Activated CD8-positive, alpha-beta T cell treated with anti-CD3 and anti-CD28 coated beads for 36 hours (primary cell): ENCODE results near the gene TRIO. TPM values are rescaled to one million over a fixed set of nuclear protein-coding genes. Genes with fewer than 3 reads are reported as not detected.
"Not testable (repeated sequence)": the region's sequence is repeated elsewhere in the genome, so short reads cannot be mapped to it uniquely, and the experiment has no call there.

Experiments used
- ATAC-seq: fragments of 200-7000 bp; cut with Tn5 transposase; one replicate; pipeline ENCODE4 v1.10.0; 2021; ENCODE audit warnings: mild to moderate bottlenecking, moderate library complexity
- CTCF ChIA-PET: fragments of 350-600 bp; sonication (Branson Sonifier 250); formaldehyde crosslinking; loops from one replicate; lab custom pipeline; 2021; ENCODE audit warnings: antibody characterized with exemption; lab: Charles Lee
- POLR2A ChIA-PET: fragments of 350-600 bp; sonication (Branson Sonifier 250); formaldehyde crosslinking; loops from one replicate; lab custom pipeline; 2021; ENCODE audit warnings: antibody characterized with exemption; lab: Charles Lee
- DNase-seq: peaks from one replicate; pipeline ENCODE4 v3.0.0-alpha.2; 2020
- H3K27ac Mint-ChIP-seq: one replicate; pipeline ENCODE4 v1.8.0; 2021; ENCODE audit warnings: mild to moderate bottlenecking, mixed read lengths
- H3K27me3 Mint-ChIP-seq: one replicate; pipeline ENCODE4 v1.8.0; 2021; ENCODE audit warnings: mixed read lengths
- H3K36me3 Mint-ChIP-seq: one replicate; pipeline ENCODE4 v1.8.0; 2021; ENCODE audit warnings: low read depth, mixed read lengths
- H3K4me1 Mint-ChIP-seq: one replicate; pipeline ENCODE4 v1.8.0; 2021; ENCODE audit warnings: low read depth, mixed read lengths
- H3K4me3 Mint-ChIP-seq: one replicate; pipeline ENCODE4 v1.8.0; 2021; ENCODE audit warnings: mild to moderate bottlenecking, moderate library complexity, mixed read lengths
- H3K9me3 Mint-ChIP-seq: one replicate; pipeline ENCODE4 v1.8.0; 2021; ENCODE audit warnings: mixed read lengths
- intact Hi-C: fragments of 100-400 bp; cut with micrococcal nuclease; formaldehyde crosslinking; loops from one replicate; pipeline ENCODE4 v1.10.0; 2022
- total RNA-seq, 2 experiments: library from RNA; stranded (reverse); gene quantifications; one replicate each; pipeline ENCODE4 v1.2.3, GENCODE V29; 2021
- TF ChIP-seq, protein P1 (sequence below): fragments of 200-600 bp; IDR thresholded peaks from one replicate; pipeline ENCODE4 v1.8.0; 2022; ENCODE audit warnings: antibody characterized with exemption, mild to moderate bottlenecking

TRIO gene
- total RNA-seq, 2 experiments from 2014 or later, result 11.4 to 11.5 TPM

DNA sequence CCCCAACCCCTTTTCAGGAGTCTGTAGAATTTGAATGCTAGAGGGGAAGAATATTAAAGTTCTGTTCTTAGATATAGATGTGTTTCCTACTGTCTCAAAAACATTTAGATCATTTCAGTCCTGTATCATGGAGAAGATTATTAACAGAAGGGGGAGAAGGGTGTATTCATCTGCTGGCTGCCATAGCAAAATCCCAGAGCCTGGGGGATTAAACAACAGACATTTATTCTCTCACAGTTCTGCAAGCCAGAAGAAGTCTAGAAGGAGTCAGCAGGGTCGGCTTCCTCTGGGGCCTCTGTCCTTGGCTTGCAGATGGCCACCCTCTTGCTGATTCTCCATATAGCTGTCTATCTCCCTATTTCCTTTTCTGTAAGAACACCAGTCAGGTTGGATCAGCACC, 288.4 kb downstream of the TRIO start:
- H3K9me3 Mint-ChIP-seq, result peaks cover 4% of the 10 kb centered on the region
- ATAC-seq, result no peak
- no peak overlapping the region for H3K4me3 Mint-ChIP-seq
- TF ChIP-seq, protein P1, sequence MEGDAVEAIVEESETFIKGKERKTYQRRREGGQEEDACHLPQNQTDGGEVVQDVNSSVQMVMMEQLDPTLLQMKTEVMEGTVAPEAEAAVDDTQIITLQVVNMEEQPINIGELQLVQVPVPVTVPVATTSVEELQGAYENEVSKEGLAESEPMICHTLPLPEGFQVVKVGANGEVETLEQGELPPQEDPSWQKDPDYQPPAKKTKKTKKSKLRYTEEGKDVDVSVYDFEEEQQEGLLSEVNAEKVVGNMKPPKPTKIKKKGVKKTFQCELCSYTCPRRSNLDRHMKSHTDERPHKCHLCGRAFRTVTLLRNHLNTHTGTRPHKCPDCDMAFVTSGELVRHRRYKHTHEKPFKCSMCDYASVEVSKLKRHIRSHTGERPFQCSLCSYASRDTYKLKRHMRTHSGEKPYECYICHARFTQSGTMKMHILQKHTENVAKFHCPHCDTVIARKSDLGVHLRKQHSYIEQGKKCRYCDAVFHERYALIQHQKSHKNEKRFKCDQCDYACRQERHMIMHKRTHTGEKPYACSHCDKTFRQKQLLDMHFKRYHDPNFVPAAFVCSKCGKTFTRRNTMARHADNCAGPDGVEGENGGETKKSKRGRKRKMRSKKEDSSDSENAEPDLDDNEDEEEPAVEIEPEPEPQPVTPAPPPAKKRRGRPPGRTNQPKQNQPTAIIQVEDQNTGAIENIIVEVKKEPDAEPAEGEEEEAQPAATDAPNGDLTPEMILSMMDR, result no peak
- POLR2A ChIA-PET, result no interaction called here
- DNase-seq, result no peak
- no peak overlapping the region for H3K27ac Mint-ChIP-seq
- peaks cover 8% of the 10 kb centered on the region for H3K4me1 Mint-ChIP-seq
- CTCF ChIA-PET, result no interaction called here
- intact Hi-C loops, result no loop called here
- peaks cover 4% of the 10 kb centered on the region for H3K36me3 Mint-ChIP-seq
- H3K27me3 Mint-ChIP-seq, result no peaks in the 10 kb centered on the region

DNA sequence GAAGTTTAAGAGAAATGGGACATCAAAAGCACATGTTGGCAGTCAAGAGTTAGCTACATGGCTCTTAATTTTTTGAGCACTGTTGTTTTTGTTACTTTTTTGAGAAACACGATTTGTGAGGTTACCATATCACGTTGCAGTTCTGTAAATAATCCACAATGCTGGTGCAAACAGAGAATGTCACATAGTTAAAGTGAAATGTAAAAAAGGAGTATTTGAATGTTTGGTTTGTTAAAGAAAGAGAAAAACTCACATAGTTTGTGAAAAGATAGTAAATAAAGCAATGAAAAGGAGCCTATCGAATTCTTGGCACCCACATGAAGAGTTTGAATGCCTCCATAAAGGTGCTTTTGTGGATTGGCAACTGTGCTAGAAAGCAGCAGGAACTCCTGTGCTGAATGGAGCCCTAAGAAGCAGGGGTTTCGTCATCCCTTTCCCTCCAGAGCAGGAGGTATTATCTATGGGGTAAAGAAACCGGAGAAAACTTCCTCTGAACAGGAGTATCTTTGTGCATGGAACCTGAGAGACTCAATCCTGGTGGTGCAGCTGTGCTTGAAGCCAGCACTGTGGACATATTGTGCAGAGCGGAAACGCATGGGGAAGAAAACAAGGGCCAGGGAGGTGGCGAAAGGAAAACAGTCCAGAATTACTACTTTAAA, 289.9 kb downstream of the TRIO start:
- Mint-ChIP-seq H3K4me1 (peaks cover 20% of the 10 kb centered on the region), H3K27ac (no peak overlapping the region), H3K4me3 (no peak overlapping the region), H3K27me3 (peaks cover under 1% of the 10 kb centered on the region), H3K36me3 (peaks cover 5% of the 10 kb centered on the region), H3K9me3 (peaks cover 4% of the 10 kb centered on the region)
- ChIA-PET POLR2A (interaction anchor here (0.7 to 1.9 kb wide), 2 partner anchors 9 to 16 kb away, joined by 3 to 5 read pairs; no protein-coding TSS in a partner anchor), CTCF (no interaction called here)
- DNase-seq (no peak), ATAC-seq (no peak)
- intact Hi-C loops, result no loop called here
- TF ChIP-seq, protein P1, result no peak

DNA sequence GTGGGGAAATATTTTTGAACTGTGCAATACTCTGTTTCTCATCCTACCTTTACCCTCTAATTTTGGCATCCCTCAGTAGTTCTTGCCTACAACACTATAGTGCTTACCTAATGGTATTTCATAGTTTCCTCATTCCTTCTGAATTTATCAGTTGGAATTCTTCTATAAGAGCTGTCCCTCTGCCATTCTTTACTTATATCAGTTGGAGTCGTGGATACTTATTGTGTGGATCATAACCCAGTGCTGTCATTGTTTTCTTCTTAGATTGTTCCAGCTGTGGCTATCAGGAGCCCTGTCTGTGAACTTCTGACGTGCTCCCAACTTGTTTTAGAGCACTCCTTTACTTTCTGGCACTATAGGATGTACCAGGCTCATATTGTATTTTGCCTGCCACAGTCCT, 292.3 kb downstream of the TRIO start:
- TF ChIP-seq, protein P1, result no peak
- Mint-ChIP-seq H3K4me1 (peaks cover 27% of the 10 kb centered on the region), H3K27ac (no peak overlapping the region), H3K27me3 (peaks cover 1% of the 10 kb centered on the region), H3K36me3 (peaks cover 6% of the 10 kb centered on the region), H3K9me3 (peaks cover 4% of the 10 kb centered on the region), H3K4me3 (no peak overlapping the region)
- ChIA-PET POLR2A (no interaction called here), CTCF (no interaction called here)
- DNase-seq, result no peak
- no peak for ATAC-seq
- intact Hi-C loops, result no loop called here

DNA sequence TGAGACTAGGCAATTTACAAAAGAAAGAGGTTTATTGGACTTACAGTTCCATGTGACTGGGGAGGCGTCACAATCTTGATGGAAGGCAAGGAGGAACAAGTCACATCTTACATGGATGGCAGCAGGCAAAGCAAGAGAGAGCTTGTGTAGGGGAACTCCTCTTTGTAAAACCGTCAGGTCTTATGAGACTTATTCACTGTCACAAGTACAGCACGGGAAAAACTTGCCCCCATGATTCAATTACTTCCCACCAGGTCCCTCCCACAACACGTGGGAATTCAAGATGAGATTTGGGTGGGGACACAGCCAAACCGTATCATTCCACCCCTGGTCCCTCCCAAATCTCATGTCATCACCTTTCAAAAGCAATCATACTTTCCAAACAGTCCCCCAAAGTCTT, 293.0 kb downstream of the TRIO start:
- H3K4me3 Mint-ChIP-seq, H3K9me3 Mint-ChIP-seq, ATAC-seq, DNase-seq, H3K27me3 Mint-ChIP-seq, H3K36me3 Mint-ChIP-seq, intact Hi-C loops: not testable (repeated sequence)
- Mint-ChIP-seq H3K27ac (peak overlapping the region; percentile 75), H3K4me1 (peaks cover 27% of the 10 kb centered on the region)
- CTCF ChIA-PET, result interaction anchor here (1.1 to 2.0 kb wide), 2 partner anchors 36 to 213 kb away, joined by 4 to 8 read pairs; no protein-coding TSS in a partner anchor
- POLR2A ChIA-PET, result interaction anchor here (1.9 kb wide), 1 partner anchor 10 kb away, joined by 6 read pairs; no protein-coding TSS in a partner anchor

DNA sequence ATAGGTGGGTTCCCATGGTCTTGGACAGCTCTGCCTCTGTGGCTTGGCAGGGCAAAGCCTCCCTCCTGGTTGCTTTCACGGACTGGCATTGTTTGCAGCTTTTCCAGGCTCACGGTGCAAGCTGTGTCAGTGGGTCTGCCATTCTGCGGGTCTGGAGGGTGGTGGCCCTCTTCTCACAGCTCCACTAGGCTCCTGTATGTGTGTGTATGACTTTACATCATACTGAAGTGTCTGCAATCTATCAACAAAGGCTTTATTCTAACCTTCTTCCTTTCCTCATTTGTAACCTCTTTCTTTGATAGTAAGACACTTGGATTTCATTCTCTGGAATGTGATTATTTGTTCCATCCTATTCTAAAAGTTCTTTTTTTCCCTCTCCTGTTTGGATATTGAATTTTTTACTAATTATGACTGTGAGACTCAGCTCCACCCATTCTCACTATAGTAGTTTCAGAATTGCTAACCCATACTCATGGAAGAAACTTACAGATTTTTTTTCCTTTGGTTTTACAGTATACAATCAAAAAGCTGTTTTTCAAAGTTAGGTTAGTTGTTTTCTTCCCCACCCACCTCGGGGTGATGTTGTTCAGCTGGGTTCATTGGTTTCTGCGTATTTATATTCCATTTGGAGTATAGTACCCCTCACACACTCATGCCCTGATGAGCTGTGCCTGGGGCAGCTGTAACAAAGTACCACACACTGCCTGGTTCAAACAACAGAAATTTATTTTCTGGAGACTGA, 293.8 kb downstream of the TRIO start:
- Mint-ChIP-seq H3K36me3 (peaks cover 6% of the 10 kb centered on the region), H3K27me3 (peaks cover 1% of the 10 kb centered on the region), H3K4me1 (peaks cover 27% of the 10 kb centered on the region), H3K27ac (peak overlapping the region; percentile 83), H3K9me3 (peaks cover 4% of the 10 kb centered on the region), H3K4me3 (no peak overlapping the region)
- DNase-seq, result peak; percentile 28
- intact Hi-C loops, result no loop called here
- TF ChIP-seq, protein P1, result no peak
- ATAC-seq, result peak; percentile 71
- ChIA-PET CTCF (interaction anchor here (1.0 to 2.0 kb wide), 3 partner anchors 22 to 212 kb away, joined by 4 to 8 read pairs (median 4); no protein-coding TSS in a partner anchor), POLR2A (interaction anchor here (1.0 to 1.9 kb wide), 2 partner anchors 10 to 22 kb away, joined by 4 to 6 read pairs; no protein-coding TSS in a partner anchor)
